CD4-positive, CD25-positive, alpha-beta regulatory T cell (primary cell): Measurements from ENCODE around the gene EPS8L1. TPM values are rescaled to one million over a fixed set of nuclear protein-coding genes. Genes with fewer than 3 reads are reported as not detected.
"Not testable (repeated sequence)": the region's sequence is repeated elsewhere in the genome, so short reads cannot be mapped to it uniquely, and the experiment has no call there.

ENCODE experiments used
- ATAC-seq, 2 donors: fragments of 150-1000 bp; cut with Tn5 transposase; one replicate each; pipeline ENCODE4 v1.10.0; 2021; ENCODE audit warnings: low read depth in 2 of 2, moderate number of reproducible peaks in 2 of 2, moderate library complexity in 1 of 2
- DNase-seq, 3 donors: peaks; one replicate each; pipeline versions ENCODE4 v3.0.0 to v3.0.0-alpha.2; 2012 to 2022; ENCODE audit warnings: mixed read lengths in 1 of 3
- H3K27ac ChIP-seq: one replicate; pipeline ENCODE4 v1.7.0; 2013; ENCODE audit warnings: mild to moderate bottlenecking, low read length; ENCODE audit not compliant: insufficient read depth, poor library complexity, severe bottlenecking
- H3K27me3 ChIP-seq: one replicate; pipeline ENCODE4 v1.7.0; 2013; ENCODE audit warnings: low read length; ENCODE audit not compliant: control insufficient read depth, insufficient read depth
- H3K36me3 ChIP-seq: one replicate; pipeline ENCODE4 v1.7.0; 2013; ENCODE audit warnings: mild to moderate bottlenecking, low read length, moderate library complexity; ENCODE audit not compliant: control insufficient read depth, insufficient read depth
- H3K4me1 ChIP-seq: 2 replicates; pipeline ENCODE4 v1.7.0; 2013; ENCODE audit warnings: mild to moderate bottlenecking, low read length; ENCODE audit not compliant: insufficient read depth, control insufficient read depth, poor library complexity, severe bottlenecking
- H3K4me3 ChIP-seq: one replicate; pipeline ENCODE4 v1.7.0; 2013; ENCODE audit warnings: low read depth, mild to moderate bottlenecking, low read length, moderate library complexity
- H3K9me3 ChIP-seq, 2 experiments: 1 replicate in 1 of 2; 2 replicates in 1 of 2; pipeline ENCODE4 v1.7.0; 2013; ENCODE audit warnings: low read length in 2 of 2, mild to moderate bottlenecking in 1 of 2, moderate library complexity in 1 of 2; ENCODE audit not compliant: control insufficient read depth in 2 of 2
- H3K27ac Mint-ChIP-seq, 3 donors: one replicate each; pipeline ENCODE4 v1.8.0; 2020 to 2022; ENCODE audit warnings: mild to moderate bottlenecking in 3 of 3, mixed read lengths in 3 of 3, moderate library complexity in 2 of 3
- H3K27me3 Mint-ChIP-seq: one replicate; pipeline ENCODE4 v1.8.0; 2022; ENCODE audit warnings: mild to moderate bottlenecking, mixed read lengths
- H3K36me3 Mint-ChIP-seq: one replicate; pipeline ENCODE4 v1.8.0; 2020; ENCODE audit warnings: mixed read lengths
- H3K4me1 Mint-ChIP-seq, 4 donors: one replicate each; pipeline ENCODE4 v1.8.0; 2020 to 2022; ENCODE audit warnings: mixed read lengths in 4 of 4, mild to moderate bottlenecking in 1 of 4
- H3K4me3 Mint-ChIP-seq, 4 donors: one replicate each; pipeline ENCODE4 v1.8.0; 2020 to 2022; ENCODE audit warnings: mild to moderate bottlenecking in 4 of 4, mixed read lengths in 4 of 4, moderate library complexity in 3 of 4
- H3K9me3 Mint-ChIP-seq, 7 donors: one replicate each; pipeline ENCODE4 v1.8.0; 2020 to 2022; ENCODE audit warnings: mixed read lengths in 7 of 7, mild to moderate bottlenecking in 3 of 7, moderate library complexity in 2 of 7
- polyA plus RNA-seq, 4 donors: library from polyadenylated mRNA; unstranded; fragments of 300-500 nt; fragmentation: Illumina TruSeq; gene quantifications; one replicate each; pipeline ENCODE4 v1.2.3, GENCODE V29; 2021
- total RNA-seq: library from RNA; stranded (reverse); gene quantifications from one replicate; pipeline ENCODE4 v1.2.3, GENCODE V29; 2022

The EPS8L1 gene
- total and polyA plus RNA-seq, 5 donors from 2014 or later: 0.41 to 4.4 (median 1.5) TPM

DNA sequence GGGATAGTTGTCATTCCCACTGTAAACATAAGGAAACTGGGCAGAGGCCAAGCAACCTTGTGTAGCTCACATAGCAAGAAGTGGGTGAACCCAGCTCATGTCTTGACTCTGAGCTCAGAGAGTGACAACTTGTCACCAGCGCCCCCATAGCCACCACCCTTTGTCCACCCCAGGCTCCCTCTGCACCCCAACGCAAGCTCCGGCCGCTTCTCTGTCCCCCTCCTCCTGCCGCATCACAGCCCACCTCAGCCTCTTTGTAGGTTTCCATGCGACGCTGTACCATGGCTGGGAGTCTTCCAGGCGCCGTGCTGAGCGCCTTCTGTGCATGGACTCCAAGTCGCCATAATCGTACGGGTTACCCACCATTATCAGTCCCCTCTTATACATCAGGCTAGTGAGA lies 40.9 kb upstream of the EPS8L1 start:
- H3K4me1 ChIP-seq: no peaks in the 10 kb centered on the region
- H3K27ac ChIP-seq: no peak overlapping the region
- no peak overlapping the region for H3K27ac Mint-ChIP-seq
- ATAC-seq: no peak
- H3K9me3 ChIP-seq: no peaks in the 10 kb centered on the region
- peaks cover 0 to 11% (median 0%) of the 10 kb centered on the region in 4 donors for H3K4me1 Mint-ChIP-seq
- no peaks in the 10 kb centered on the region for H3K27me3 ChIP-seq
- H3K36me3 ChIP-seq: no peaks in the 10 kb centered on the region
- DNase-seq: no peak
- H3K27me3 Mint-ChIP-seq: no peaks in the 10 kb centered on the region
- H3K4me3 Mint-ChIP-seq: no peak overlapping the region
- no peak overlapping the region for H3K4me3 ChIP-seq
- peaks cover 0 to 3% (median 0%) of the 10 kb centered on the region in 7 donors for H3K9me3 Mint-ChIP-seq
- peaks cover 4% of the 10 kb centered on the region for H3K36me3 Mint-ChIP-seq

- no peaks in the 10 kb centered on the region for H3K36me3 ChIP-seq
- H3K27ac ChIP-seq: no peak overlapping the region
- Mint-ChIP-seq H3K36me3 (peaks cover 6% of the 10 kb centered on the region), H3K4me3 (no peak overlapping the region), H3K27me3 (no peaks in the 10 kb centered on the region), H3K27ac (no peak overlapping the region), H3K4me1 (peaks cover 0 to 17% (median 1%) of the 10 kb centered on the region in 4 donors), H3K9me3 (peaks cover 0 to 4% (median 0%) of the 10 kb centered on the region in 7 donors)
- no peak overlapping the region for H3K4me3 ChIP-seq
- ATAC-seq: no peak
- no peaks in the 10 kb centered on the region for H3K4me1 ChIP-seq
- no peaks in the 10 kb centered on the region for H3K27me3 ChIP-seq
- DNase-seq: no peak
- H3K9me3 ChIP-seq: no peaks in the 10 kb centered on the region
These were observed 39.6 kb upstream of the EPS8L1 start for GRCh38 chr19:55036058-55036457.

DNA sequence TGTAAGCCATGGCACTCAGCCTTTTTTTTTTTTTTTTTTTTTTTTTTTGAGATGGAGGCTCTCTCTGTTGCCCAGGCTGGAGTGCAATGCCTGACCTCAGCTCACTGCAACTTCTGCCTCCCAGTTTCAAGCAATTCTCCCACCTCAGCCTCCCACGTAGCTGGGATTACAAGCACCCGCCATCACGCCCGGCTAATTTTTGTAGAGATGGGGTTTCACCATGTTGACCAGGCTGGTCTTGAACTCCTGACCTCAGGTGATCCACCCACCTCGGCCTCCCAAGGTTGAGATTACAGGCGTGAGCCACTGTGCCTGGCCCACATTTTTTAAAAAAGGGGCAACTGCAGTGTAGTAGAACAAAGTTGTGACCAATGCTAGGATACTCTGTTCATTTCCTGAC lies 38.1 kb upstream of the EPS8L1 start:
- not testable (repeated sequence) for H3K9me3 ChIP-seq, H3K36me3 Mint-ChIP-seq, H3K27ac Mint-ChIP-seq, H3K27ac ChIP-seq, ATAC-seq, H3K9me3 Mint-ChIP-seq, H3K27me3 Mint-ChIP-seq, H3K36me3 ChIP-seq, H3K27me3 ChIP-seq, H3K4me3 ChIP-seq, DNase-seq, H3K4me3 Mint-ChIP-seq
- peaks cover 0 to 30% (median 15%) of the 10 kb centered on the region in 4 donors for H3K4me1 Mint-ChIP-seq
- peaks cover 14% of the 10 kb centered on the region for H3K4me1 ChIP-seq

GRCh38 chr19:55040654-55041053 lies 35.0 kb upstream of the EPS8L1 start:
- peaks cover 16% of the 10 kb centered on the region for H3K4me1 ChIP-seq
- not testable (repeated sequence) for H3K27ac ChIP-seq, DNase-seq, H3K27me3 Mint-ChIP-seq, H3K27ac Mint-ChIP-seq, H3K9me3 Mint-ChIP-seq, H3K9me3 ChIP-seq, H3K27me3 ChIP-seq, H3K4me3 ChIP-seq, ATAC-seq, H3K4me3 Mint-ChIP-seq
- Mint-ChIP-seq H3K4me1 (peaks cover 0 to 32% (median 17%) of the 10 kb centered on the region in 4 donors), H3K36me3 (peaks cover 16% of the 10 kb centered on the region)
- H3K36me3 ChIP-seq: peaks cover 15% of the 10 kb centered on the region

DNA sequence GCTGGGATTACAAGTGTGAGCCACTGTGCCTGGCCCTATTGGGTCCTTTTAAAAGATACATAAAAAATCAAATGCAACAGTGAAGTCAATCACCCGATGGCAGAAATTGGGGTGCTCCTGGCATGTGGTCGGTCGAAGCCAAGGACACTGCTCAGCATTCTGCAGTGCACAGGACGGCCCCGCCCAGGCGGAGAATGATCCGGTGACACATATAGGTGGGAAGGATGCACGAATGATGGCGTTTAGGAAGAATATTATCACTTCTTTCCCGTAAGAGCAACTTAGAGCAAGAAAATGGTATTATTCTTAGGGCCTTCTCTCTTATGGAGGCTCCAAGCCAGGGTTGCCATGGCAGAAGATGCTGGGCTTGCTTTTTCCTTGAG lies 34.4 kb upstream of the EPS8L1 start:
- Mint-ChIP-seq H3K4me1 (peaks cover 0 to 30% (median 17%) of the 10 kb centered on the region in 4 donors), H3K4me3 (peak overlapping the region; percentile 63 to 80 (median 70)), H3K27me3 (no peaks in the 10 kb centered on the region), H3K36me3 (peaks cover 16% of the 10 kb centered on the region), H3K9me3 (peaks cover 0 to 1% (median 0%) of the 10 kb centered on the region in 7 donors), H3K27ac (peak overlapping the region in 1 of 3 donors; percentile 78)
- Histone ChIP-seq H3K27me3 (no peaks in the 10 kb centered on the region), H3K36me3 (peaks cover 15% of the 10 kb centered on the region), H3K9me3 (no peaks in the 10 kb centered on the region), H3K27ac (no peak overlapping the region), H3K4me1 (peaks cover 16% of the 10 kb centered on the region), H3K4me3 (no peak overlapping the region)
- no peak for ATAC-seq
- no peak for DNase-seq

GRCh38 chr19:55041627-55042343 lies 33.9 kb upstream of the EPS8L1 start:
- Histone ChIP-seq H3K27ac (peak overlapping the region; percentile 9), H3K27me3 (no peaks in the 10 kb centered on the region), H3K9me3 (no peaks in the 10 kb centered on the region), H3K4me3 (peak overlapping the region; percentile 41), H3K36me3 (peaks cover 16% of the 10 kb centered on the region), H3K4me1 (peaks cover 16% of the 10 kb centered on the region)
- Mint-ChIP-seq H3K27me3 (no peaks in the 10 kb centered on the region), H3K4me3 (peak overlapping the region; percentile 63 to 80 (median 70)), H3K27ac (peak overlapping the region; percentile 44 to 81 (median 78)), H3K4me1 (peaks cover 0 to 29% (median 17%) of the 10 kb centered on the region in 4 donors), H3K9me3 (peaks cover 0 to 1% (median 0%) of the 10 kb centered on the region in 7 donors), H3K36me3 (peaks cover 16% of the 10 kb centered on the region)
- peak in 2 of 3 donors; percentile 13 to 80 for DNase-seq
- ATAC-seq: peak; percentile 31 to 55

- Histone ChIP-seq H3K36me3 (peaks cover 22% of the 10 kb centered on the region), H3K4me3 (no peak overlapping the region), H3K4me1 (peaks cover 16% of the 10 kb centered on the region), H3K9me3 (no peaks in the 10 kb centered on the region), H3K27ac (peak overlapping the region; percentile 9), H3K27me3 (no peaks in the 10 kb centered on the region)
- no peak for ATAC-seq
- Mint-ChIP-seq H3K9me3 (peaks cover 0 to 1% (median 0%) of the 10 kb centered on the region in 7 donors), H3K36me3 (peaks cover 16% of the 10 kb centered on the region), H3K27me3 (no peaks in the 10 kb centered on the region), H3K27ac (peak overlapping the region in 2 of 3 donors; percentile 78 to 81), H3K4me1 (peaks cover 0 to 29% (median 17%) of the 10 kb centered on the region in 4 donors), H3K4me3 (peak overlapping the region in 3 of 4 donors; percentile 13 to 80 (median 77))
- DNase-seq: no peak
These were observed 33.4 kb upstream of the EPS8L1 start for GRCh38 chr19:55042344-55042678.

DNA sequence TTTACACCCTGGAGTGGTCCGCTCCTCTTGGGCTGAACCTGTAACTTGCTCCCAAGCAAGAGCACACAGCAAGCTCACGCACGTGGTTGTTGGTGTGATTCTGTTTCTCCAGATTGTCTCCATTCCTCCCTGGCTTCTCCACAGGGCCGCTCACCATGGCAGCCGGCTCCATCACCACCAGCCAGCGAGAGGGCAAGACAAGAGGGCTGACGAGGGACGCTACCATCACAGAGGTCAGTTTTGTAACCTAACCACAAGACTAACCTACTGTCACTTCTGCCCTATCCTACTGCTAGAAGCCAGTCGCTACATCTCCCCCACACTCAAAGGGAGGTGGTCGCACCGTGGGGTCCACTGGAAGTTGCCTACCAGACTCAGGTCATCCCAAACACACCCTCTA lies 33.0 kb upstream of the EPS8L1 start:
- H3K9me3 ChIP-seq: no peaks in the 10 kb centered on the region
- no peaks in the 10 kb centered on the region for H3K27me3 ChIP-seq
- DNase-seq (peak in 1 of 3 donors; percentile 1), ATAC-seq (no peak)
- H3K4me3 ChIP-seq: no peak overlapping the region
- H3K4me1 Mint-ChIP-seq: peaks cover 0 to 29% (median 17%) of the 10 kb centered on the region in 4 donors
- peaks cover 16% of the 10 kb centered on the region for H3K4me1 ChIP-seq
- H3K36me3 Mint-ChIP-seq: peaks cover 16% of the 10 kb centered on the region
- H3K27ac Mint-ChIP-seq: peak overlapping the region in 2 of 3 donors; percentile 78 to 81
- H3K27ac ChIP-seq: peak overlapping the region; percentile 9
- H3K4me3 Mint-ChIP-seq: peak overlapping the region in 2 of 4 donors; percentile 13 to 80
- H3K27me3 Mint-ChIP-seq: no peaks in the 10 kb centered on the region
- H3K36me3 ChIP-seq: peaks cover 25% of the 10 kb centered on the region
- peaks cover 0 to 1% (median 0%) of the 10 kb centered on the region in 7 donors for H3K9me3 Mint-ChIP-seq
